GM18909 (cell line): ENCODE results near the gene MED28.
A peak's percentile ranks its signal among the peaks of the same experiment; 100 is the strongest.
"Not testable (repeated sequence)": the region's sequence is repeated elsewhere in the genome, so short reads cannot be mapped to it uniquely, and the experiment has no call there.

Experiments used
- ATAC-seq: cut with Tn5 transposase; IDR thresholded peaks from one replicate; pipeline ENCODE4 v1.9.1; 2021; ENCODE audit warnings: mild to moderate bottlenecking; ENCODE audit not compliant: unreplicated experiment, poor library complexity

Gene MED28

GRCh38 chr4:17659196-17659595, 44.8 kb downstream of the MED28 start:
- ATAC-seq = not testable (repeated sequence)

DNA sequence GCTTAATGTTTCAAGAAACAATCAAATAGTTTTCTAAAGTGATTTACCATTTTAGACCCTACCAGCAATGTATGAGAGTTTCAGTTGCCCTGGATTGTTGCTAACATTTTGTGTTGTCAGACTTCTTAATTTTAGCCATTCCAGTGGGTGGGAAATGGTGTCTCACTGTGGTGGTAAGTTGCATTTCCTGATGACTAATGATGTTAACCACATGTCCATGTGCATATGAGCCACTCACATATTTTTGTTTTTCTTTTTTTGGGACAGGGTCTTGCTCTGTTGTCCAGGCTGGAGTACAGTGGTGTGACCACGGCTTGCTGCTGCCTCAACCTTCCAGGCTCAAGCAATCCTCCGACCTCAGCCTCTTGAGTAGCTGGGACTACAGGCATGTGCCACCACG, 48.3 kb downstream of the MED28 start:
- ATAC-seq = no peak

DNA sequence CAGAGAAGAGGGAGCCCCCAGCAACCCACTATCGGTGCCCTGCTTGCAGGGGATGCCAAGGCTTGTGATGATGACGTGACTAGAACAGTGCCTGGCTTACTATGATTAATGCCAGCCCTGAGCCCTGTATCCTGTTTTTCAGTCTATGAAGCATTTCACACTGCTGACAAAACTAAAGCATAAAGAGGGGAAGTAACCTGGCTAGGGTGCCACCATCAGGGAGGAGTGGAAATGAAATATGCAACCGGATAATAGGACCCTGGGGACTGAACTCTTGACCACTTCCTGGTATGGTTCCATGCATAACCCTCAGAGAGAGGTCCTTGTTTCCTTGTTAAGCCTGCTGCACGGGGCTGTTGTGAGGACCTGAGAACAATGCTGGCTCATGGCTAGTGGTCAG, 50.3 kb downstream of the MED28 start:
- peak; percentile 96 for ATAC-seq

DNA sequence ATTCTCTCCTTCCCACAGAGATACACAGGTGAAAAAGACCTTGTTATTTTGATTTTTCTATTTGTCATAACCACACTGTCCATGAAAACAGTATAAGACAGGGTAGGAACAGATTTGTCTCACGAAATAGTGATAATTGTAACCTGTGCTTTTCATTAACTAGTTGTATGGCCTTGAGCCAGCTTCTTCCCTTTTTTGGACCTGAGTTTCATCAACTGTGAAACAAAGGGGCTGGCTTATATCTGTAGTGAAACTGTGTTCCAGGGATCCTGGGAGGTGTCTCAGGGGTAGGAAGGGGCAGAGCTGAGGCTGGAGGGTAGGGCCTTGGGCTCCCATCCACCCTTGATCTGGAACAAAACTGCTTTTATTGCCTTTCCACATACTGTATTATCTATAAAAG, 50.9 kb downstream of the MED28 start:
- ATAC-seq = peak; percentile 35

DNA sequence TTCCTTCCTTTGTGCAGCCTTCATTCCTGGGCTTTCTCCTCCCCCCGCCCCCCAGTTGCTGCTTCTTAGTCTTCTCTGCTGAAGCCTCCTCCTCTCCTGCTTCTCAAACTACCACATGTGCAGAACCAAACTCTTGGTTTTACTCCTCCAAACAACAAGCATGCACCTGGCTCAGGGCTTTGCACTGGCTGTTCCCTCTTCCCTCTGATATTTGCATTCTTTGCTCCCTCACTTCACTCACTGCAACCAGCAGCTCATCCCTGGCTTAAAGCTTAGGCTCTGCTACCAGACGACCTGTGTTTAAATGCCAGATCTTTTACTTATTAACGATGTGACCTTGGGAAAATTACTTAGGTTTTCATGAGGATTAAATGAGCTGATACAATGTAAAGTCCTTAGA, 51.4 kb downstream of the MED28 start:
- ATAC-seq = no peak

DNA sequence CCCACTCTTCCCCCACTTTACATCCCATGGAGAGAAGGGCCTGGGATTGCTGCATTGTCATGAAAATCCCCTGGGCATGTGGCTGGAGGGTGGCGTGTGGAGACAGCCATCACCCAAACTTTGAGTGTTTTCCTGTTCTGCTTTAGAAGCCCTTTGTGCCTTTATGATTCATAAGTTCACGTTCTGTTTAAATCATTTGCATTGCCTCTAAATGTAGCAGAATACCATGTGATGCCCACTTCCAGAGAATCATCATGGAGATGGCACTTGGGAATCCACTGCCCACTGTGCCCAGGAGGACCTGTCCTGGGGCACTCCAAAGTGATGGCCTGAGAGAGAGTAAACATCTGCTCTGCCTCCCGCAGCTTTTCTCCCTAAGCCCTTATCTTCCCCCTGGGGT, 52.8 kb downstream of the MED28 start:
- ATAC-seq = no peak

DNA sequence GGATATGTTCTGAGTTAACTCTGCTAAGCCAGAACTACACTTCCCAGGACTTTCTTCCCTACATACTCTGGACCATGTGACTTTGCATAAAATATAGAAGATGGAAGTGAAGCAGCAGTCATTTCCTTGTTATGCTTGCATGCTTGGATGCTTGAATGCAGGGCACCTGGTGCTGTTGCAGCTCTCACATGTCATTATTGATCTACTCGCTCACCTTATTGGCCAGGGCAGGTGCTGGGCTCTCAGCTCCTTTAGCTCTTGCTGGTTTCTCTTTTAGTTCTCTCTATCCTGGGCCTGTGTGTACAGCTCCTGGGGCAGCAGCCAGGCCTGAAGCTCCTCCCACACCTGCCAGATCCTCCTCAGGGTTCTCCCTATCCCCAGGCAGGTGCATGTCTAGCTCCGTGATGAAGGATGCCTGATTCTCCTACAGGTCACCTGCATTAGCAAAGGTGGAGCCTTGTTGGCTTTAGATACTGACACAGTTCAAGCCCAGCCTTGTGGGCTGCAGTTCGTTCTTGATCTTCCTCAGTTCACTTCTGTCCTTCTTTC, 53.3 kb downstream of the MED28 start:
- ATAC-seq = no peak

GRCh38 chr4:17670423-17670822, 56.0 kb downstream of the MED28 start:
- ATAC-seq = no peak

DNA sequence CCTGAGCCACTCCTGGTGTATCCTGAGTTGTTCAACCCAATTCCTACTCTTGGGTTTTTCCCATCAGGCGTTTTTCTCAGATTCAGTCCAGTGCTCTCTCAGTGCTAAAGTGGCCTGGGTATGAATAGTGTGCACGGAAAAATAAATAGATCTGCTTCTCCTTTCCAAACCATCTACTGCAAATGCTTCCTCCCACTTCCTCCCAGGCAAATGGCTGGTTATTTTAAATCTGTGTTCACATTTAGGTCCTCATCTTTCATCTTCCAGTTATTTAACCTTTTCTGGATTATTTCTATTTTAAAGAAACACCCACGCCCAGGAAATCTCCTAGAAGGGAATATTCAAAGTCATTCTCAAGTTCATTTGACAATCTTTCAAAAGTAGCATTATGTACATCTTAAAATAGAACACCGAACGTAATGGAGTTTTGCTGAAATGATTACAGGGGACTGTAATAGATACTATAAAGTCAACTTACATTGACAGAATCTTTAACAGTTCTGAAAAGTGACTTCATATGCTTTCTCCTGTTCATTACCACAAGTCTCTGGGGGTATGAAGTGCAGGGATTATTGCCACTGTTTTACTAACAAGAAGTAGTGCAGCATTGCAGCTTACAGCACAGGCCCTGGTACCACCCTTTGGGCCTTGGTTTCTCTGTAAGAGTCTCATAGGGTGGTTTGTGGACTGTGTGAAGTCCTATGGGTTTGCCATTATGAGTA, 66.3 kb downstream of the MED28 start:
- ATAC-seq = no peak

DNA sequence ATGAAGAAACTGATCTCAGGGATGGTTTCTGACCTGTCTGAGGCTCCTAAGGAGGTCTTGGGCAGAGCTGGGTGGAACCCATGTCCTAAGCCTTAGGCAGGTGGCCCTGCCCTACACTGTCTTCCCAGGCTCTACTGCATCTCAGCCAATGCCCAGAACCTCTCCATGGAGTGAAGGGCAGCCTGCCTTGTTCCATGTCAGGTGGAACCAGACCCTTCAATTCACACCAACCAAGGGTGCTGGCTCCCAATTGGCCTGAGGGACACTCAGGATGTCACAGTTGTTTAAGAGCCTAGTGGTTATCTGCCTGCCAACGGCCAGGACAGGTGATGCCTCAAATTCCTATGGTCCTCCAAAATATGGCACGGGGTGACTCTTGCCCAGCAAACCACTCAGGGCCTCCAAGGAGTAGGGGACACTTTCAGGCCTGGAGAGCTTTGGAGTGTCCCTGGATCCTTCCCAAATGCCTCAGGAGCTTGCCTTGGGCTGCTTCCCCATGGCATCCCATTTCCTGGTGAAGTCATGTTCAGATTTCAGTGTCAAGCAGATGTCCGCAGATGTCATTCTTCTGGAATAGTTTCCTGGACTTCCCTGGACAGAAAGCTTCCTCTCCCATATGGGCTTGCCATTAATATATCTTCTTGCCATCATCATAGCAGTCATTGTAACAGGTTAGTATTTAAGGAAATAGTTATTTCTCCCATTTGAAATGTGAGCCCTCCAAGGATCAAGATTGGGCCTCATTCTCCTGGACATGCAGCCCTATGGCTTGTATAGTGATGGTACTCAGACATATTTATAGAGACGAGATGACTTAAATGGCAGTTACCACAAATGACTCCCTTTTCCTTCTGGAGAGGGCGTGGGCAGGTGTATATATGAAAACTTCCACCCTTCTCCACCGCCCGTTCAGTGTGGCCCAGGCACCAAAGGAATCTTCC, 67.1 kb downstream of the MED28 start:
- no peak for ATAC-seq

DNA sequence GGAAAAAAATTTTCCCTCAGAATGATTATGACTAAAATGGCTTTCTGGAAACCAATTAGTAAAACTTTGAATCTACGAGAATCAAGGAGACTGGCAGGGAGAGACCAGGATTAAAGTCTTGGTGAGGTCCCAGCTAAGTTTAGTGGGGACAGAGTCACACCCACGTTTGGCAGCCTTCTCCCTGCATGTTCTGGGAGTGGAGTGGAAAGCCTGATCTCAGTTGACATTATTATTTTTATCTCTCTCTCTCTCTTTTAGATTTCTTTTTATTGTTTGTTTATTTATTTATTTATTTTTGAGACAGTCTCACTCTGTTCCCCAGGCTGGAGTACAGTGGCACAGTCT, 67.8 kb downstream of the MED28 start:
- no peak for ATAC-seq
